Ramos (cell line): ENCODE results near the gene PRKCE.

Experiments
- in situ Hi-C: fragments of 300-500 bp; cut with MboI; formaldehyde crosslinking; loops from one replicate; pipeline ENCODE4 v1.14.3; 2022; ENCODE audit warnings: low sequenced_read_pairs; ENCODE audit not compliant: unreplicated experiment

PRKCE gene

GRCh38 chr2:45653122-45653913 is 1.8 kb downstream of the PRKCE start:
- in situ Hi-C loops, result loop anchor here (5.0 kb wide), 1 partner anchor 74 kb away; no protein-coding TSS in a partner anchor

GRCh38 chr2:45654250-45654649 is 2.8 kb downstream of the PRKCE start:
- in situ Hi-C loops, result loop anchor here (5.0 kb wide), 1 partner anchor 73 kb away; no protein-coding TSS in a partner anchor

GRCh38 chr2:45661828-45662227 is 10.4 kb downstream of the PRKCE start:
- in situ Hi-C loops, result no loop called here

- in situ Hi-C loops, result no loop called here
Measured at GRCh38 chr2:45664635-45665261, 13.3 kb downstream of the PRKCE start.

GRCh38 chr2:45668509-45668908 is 17.0 kb downstream of the PRKCE start:
- in situ Hi-C loops, result no loop called here

- in situ Hi-C loops, result no loop called here
Measured at GRCh38 chr2:45669032-45669486, 17.6 kb downstream of the PRKCE start.

GRCh38 chr2:45670646-45671045 is 19.2 kb downstream of the PRKCE start:
- in situ Hi-C loops, result no loop called here

GRCh38 chr2:45672138-45672537 is 20.7 kb downstream of the PRKCE start:
- in situ Hi-C loops, result no loop called here

GRCh38 chr2:45674035-45674816 is 22.8 kb downstream of the PRKCE start:
- in situ Hi-C loops, result no loop called here

- in situ Hi-C loops, result no loop called here
Measured at GRCh38 chr2:45675263-45675812, 23.9 kb downstream of the PRKCE start.

GRCh38 chr2:45676088-45676487 is 24.6 kb downstream of the PRKCE start:
- in situ Hi-C loops, result no loop called here

GRCh38 chr2:45678791-45679348 is 27.4 kb downstream of the PRKCE start:
- in situ Hi-C loops, result no loop called here

GRCh38 chr2:45680351-45680967 is 29.0 kb downstream of the PRKCE start:
- in situ Hi-C loops, result no loop called here

- in situ Hi-C loops, result no loop called here
Measured at GRCh38 chr2:45681675-45682074, 30.2 kb downstream of the PRKCE start.

- in situ Hi-C loops, result no loop called here
Measured at GRCh38 chr2:45683292-45683691, 31.8 kb downstream of the PRKCE start.

- in situ Hi-C loops, result no loop called here
Measured at GRCh38 chr2:45684756-45685155, 33.3 kb downstream of the PRKCE start.

GRCh38 chr2:45685260-45685659 is 33.8 kb downstream of the PRKCE start:
- in situ Hi-C loops, result no loop called here

- in situ Hi-C loops, result no loop called here
Measured at GRCh38 chr2:45687964-45688363, 36.5 kb downstream of the PRKCE start.

GRCh38 chr2:45688479-45689298 is 37.2 kb downstream of the PRKCE start:
- in situ Hi-C loops, result no loop called here
